Natural killer cell treated with Interleukin-12 subunit alpha and Interleukin-12 subunit beta and Interleukin-15 and Interleukin-18, amount 100 ng/mL, for 72 hours (primary cell): ENCODE results near the gene EEPD1. TPM values are rescaled to one million over a fixed set of nuclear protein-coding genes. Genes with fewer than 3 reads are reported as not detected.
A peak's percentile ranks its signal among the peaks of the same experiment; 100 is the strongest.

Experiments used
- ATAC-seq, 2 donors: fragments of 150-1000 bp; cut with Tn5 transposase in 1 of 2; sonication (Bioruptor Pico), chemical (Tn5 transposase) in 1 of 2; 2 replicates each; pipeline ENCODE4 v1.10.0; 2021
- DNase-seq: peaks from one replicate; pipeline ENCODE4 v3.0.0; 2022; ENCODE audit warnings: low spot score
- H3K27ac Mint-ChIP-seq, 2 donors: 1 replicate in 1 of 2; 2 replicates in 1 of 2; pipeline ENCODE4 v1.8.0; 2022; ENCODE audit warnings: mixed read lengths in 2 of 2, mild to moderate bottlenecking in 1 of 2, moderate library complexity in 1 of 2
- H3K27me3 Mint-ChIP-seq, 2 donors: 1 replicate in 1 of 2; 2 replicates in 1 of 2; pipeline ENCODE4 v1.8.0; 2022; ENCODE audit warnings: mixed read lengths in 2 of 2
- H3K36me3 Mint-ChIP-seq: one replicate; pipeline ENCODE4 v1.8.0; 2022; ENCODE audit warnings: mixed read lengths
- H3K4me1 Mint-ChIP-seq, 2 donors: 1 replicate in 1 of 2; 2 replicates in 1 of 2; pipeline ENCODE4 v1.8.0; 2022; ENCODE audit warnings: low read depth in 2 of 2, mixed read lengths in 2 of 2, mild to moderate bottlenecking in 1 of 2
- H3K4me3 Mint-ChIP-seq: one replicate; pipeline ENCODE4 v1.8.0; 2022; ENCODE audit warnings: mixed read lengths
- H3K9me3 Mint-ChIP-seq: 2 replicates; pipeline ENCODE4 v1.8.0; 2022; ENCODE audit warnings: mixed read lengths
- total RNA-seq, 2 donors: library from RNA; stranded (reverse); gene quantifications; one replicate each; pipeline ENCODE4 v1.2.3, GENCODE V29; 2022

EEPD1 gene
- total RNA-seq, 2 donors from 2014 or later, result 0.26 to 1.5 TPM

GRCh38 chr7:36288501-36288900 is 135.4 kb downstream of the EEPD1 start:
- peak overlapping the region; percentile 84 to 85 for H3K27ac Mint-ChIP-seq
- H3K4me1 Mint-ChIP-seq, result peaks cover 47 to 54% of the 10 kb centered on the region in 2 donors
- H3K27me3 Mint-ChIP-seq, result peaks cover 7 to 8% of the 10 kb centered on the region in 2 donors
- DNase-seq (no peak), ATAC-seq (no peak)
- no peaks in the 10 kb centered on the region for H3K9me3 Mint-ChIP-seq
- peak overlapping the region; percentile 86 for H3K4me3 Mint-ChIP-seq
- no peaks in the 10 kb centered on the region for H3K36me3 Mint-ChIP-seq

- Mint-ChIP-seq H3K36me3 (no peaks in the 10 kb centered on the region), H3K9me3 (no peaks in the 10 kb centered on the region), H3K27me3 (peaks cover 8 to 9% of the 10 kb centered on the region in 2 donors), H3K27ac (peak overlapping the region in 1 of 2 donors; percentile 21), H3K4me1 (peaks cover 35 to 43% of the 10 kb centered on the region in 2 donors), H3K4me3 (no peak overlapping the region)
- ATAC-seq (no peak), DNase-seq (no peak)
Measured at GRCh38 chr7:36289833-36290661, 137.0 kb downstream of the EEPD1 start.

- DNase-seq, result peak; percentile 72
- H3K4me1 Mint-ChIP-seq, result peaks cover 28 to 36% of the 10 kb centered on the region in 2 donors
- no peaks in the 10 kb centered on the region for H3K36me3 Mint-ChIP-seq
- H3K9me3 Mint-ChIP-seq, result no peaks in the 10 kb centered on the region
- peak overlapping the region in 1 of 2 donors; percentile 34 for H3K27ac Mint-ChIP-seq
- H3K27me3 Mint-ChIP-seq, result peaks cover 8 to 13% of the 10 kb centered on the region in 2 donors
- peak in 1 of 2 donors; percentile 72 for ATAC-seq
- peak overlapping the region; percentile 67 for H3K4me3 Mint-ChIP-seq
Measured at GRCh38 chr7:36291387-36292316, 138.6 kb downstream of the EEPD1 start.

GRCh38 chr7:36295090-36295489 is 142.0 kb downstream of the EEPD1 start:
- H3K27me3 Mint-ChIP-seq, result peaks cover 5 to 13% of the 10 kb centered on the region in 2 donors
- no peak overlapping the region for H3K27ac Mint-ChIP-seq
- DNase-seq, result no peak
- no peaks in the 10 kb centered on the region for H3K36me3 Mint-ChIP-seq
- no peak overlapping the region for H3K4me3 Mint-ChIP-seq
- ATAC-seq, result no peak
- no peaks in the 10 kb centered on the region for H3K9me3 Mint-ChIP-seq
- peaks cover 12 to 14% of the 10 kb centered on the region in 2 donors for H3K4me1 Mint-ChIP-seq

GRCh38 chr7:36296284-36296683 is 143.2 kb downstream of the EEPD1 start:
- Mint-ChIP-seq H3K36me3 (no peaks in the 10 kb centered on the region), H3K9me3 (no peaks in the 10 kb centered on the region), H3K27me3 (peaks cover 5 to 13% of the 10 kb centered on the region in 2 donors), H3K27ac (no peak overlapping the region), H3K4me1 (peaks cover 11 to 12% of the 10 kb centered on the region in 2 donors), H3K4me3 (no peak overlapping the region)
- no peak for DNase-seq
- no peak for ATAC-seq

- Mint-ChIP-seq H3K27me3 (peaks cover under 1 to 8% of the 10 kb centered on the region in 2 donors), H3K9me3 (no peaks in the 10 kb centered on the region)
Measured at GRCh38 chr7:36297364-36298009, 144.4 kb downstream of the EEPD1 start.

GRCh38 chr7:36298106-36298505 is 145.1 kb downstream of the EEPD1 start:
- Mint-ChIP-seq H3K27me3 (peaks cover 0 to 6% of the 10 kb centered on the region in 2 donors), H3K4me1 (no peaks in the 10 kb centered on the region), H3K36me3 (no peaks in the 10 kb centered on the region), H3K27ac (no peak overlapping the region), H3K4me3 (no peak overlapping the region), H3K9me3 (no peaks in the 10 kb centered on the region)
- no peak for ATAC-seq
- DNase-seq, result no peak

More at GRCh38 chr7:36297364-36298009, 144.4 kb downstream of the EEPD1 start:
- Mint-ChIP-seq H3K4me3 (no peak overlapping the region), H3K4me1 (peaks cover under 1 to 1% of the 10 kb centered on the region in 2 donors), H3K27ac (no peak overlapping the region), H3K36me3 (no peaks in the 10 kb centered on the region)
- no peak for ATAC-seq
- no peak for DNase-seq

- Mint-ChIP-seq H3K9me3 (no peaks in the 10 kb centered on the region), H3K27me3 (peaks cover 0 to 6% of the 10 kb centered on the region in 2 donors), H3K27ac (no peak overlapping the region), H3K4me3 (no peak overlapping the region), H3K4me1 (no peaks in the 10 kb centered on the region), H3K36me3 (no peaks in the 10 kb centered on the region)
- no peak for ATAC-seq
- peak; percentile 58 for DNase-seq
Measured at GRCh38 chr7:36299223-36299774, 146.2 kb downstream of the EEPD1 start.

- Mint-ChIP-seq H3K36me3 (no peaks in the 10 kb centered on the region), H3K4me1 (no peaks in the 10 kb centered on the region), H3K27ac (no peak overlapping the region), H3K27me3 (peaks cover 0 to 5% of the 10 kb centered on the region in 2 donors), H3K4me3 (no peak overlapping the region), H3K9me3 (no peaks in the 10 kb centered on the region)
- ATAC-seq (no peak), DNase-seq (peak; percentile 13)
Measured at GRCh38 chr7:36299823-36300341, 146.8 kb downstream of the EEPD1 start.

- H3K4me3 Mint-ChIP-seq, result no peak overlapping the region
- ATAC-seq (no peak), DNase-seq (no peak)
- no peaks in the 10 kb centered on the region for H3K36me3 Mint-ChIP-seq
- no peaks in the 10 kb centered on the region for H3K4me1 Mint-ChIP-seq
- no peaks in the 10 kb centered on the region for H3K9me3 Mint-ChIP-seq
- H3K27ac Mint-ChIP-seq, result no peak overlapping the region
- H3K27me3 Mint-ChIP-seq, result no peaks in the 10 kb centered on the region
Measured at GRCh38 chr7:36300696-36301350, 147.8 kb downstream of the EEPD1 start.

- H3K9me3 Mint-ChIP-seq, result no peaks in the 10 kb centered on the region
- no peak for ATAC-seq
Measured at GRCh38 chr7:36301914-36302771, 149.1 kb downstream of the EEPD1 start.

More at GRCh38 chr7:36301914-36302771, 149.1 kb downstream of the EEPD1 start:
- no peak overlapping the region for H3K27ac Mint-ChIP-seq
- H3K27me3 Mint-ChIP-seq, result peaks cover 0 to 4% of the 10 kb centered on the region in 2 donors
- no peak for DNase-seq
- no peaks in the 10 kb centered on the region for H3K4me1 Mint-ChIP-seq
- no peak overlapping the region for H3K4me3 Mint-ChIP-seq
- H3K36me3 Mint-ChIP-seq, result no peaks in the 10 kb centered on the region
